Caco-2 (cell line): ENCODE measurements around the gene SLC12A7. TPM values are rescaled to one million over a fixed set of nuclear protein-coding genes. Genes with fewer than 3 reads are reported as not detected.

ENCODE experiments used
- BruUV-seq: library from RNA; stranded (reverse); fragments of 400-500 nt; replicated peaks from 2 replicates; lab custom pipeline; 2021; lab: Mats Ljungman, UMichigan
- CTCF ChIA-PET: fragments of 300-600 bp; sonication (Branson Sonifier 250); formaldehyde crosslinking; loops from one replicate; lab custom pipeline; 2022; ENCODE audit warnings: antibody characterized with exemption; lab: Charles Lee
- POLR2A ChIA-PET: fragments of 300-600 bp; sonication (Branson Sonifier 250); formaldehyde crosslinking; loops from one replicate; lab custom pipeline; 2022; ENCODE audit warnings: antibody characterized with exemption; lab: Charles Lee
- DNase-seq, 2 experiments: peaks; one replicate each; pipeline versions ENCODE4 v3.0.0 to v3.0.0-alpha.2; 2020 to 2022
- H3K27me3 ChIP-seq: replicated peaks from 2 replicates; pipeline ENCODE4 v1.6.0; 2011; ENCODE audit warnings: low read length; ENCODE audit not compliant: control insufficient read depth, insufficient read depth
- H3K36me3 ChIP-seq: 2 replicates; pipeline ENCODE4 v1.5.1; 2011; ENCODE audit warnings: low read length; ENCODE audit not compliant: control insufficient read depth, insufficient read depth
- H3K4me1 ChIP-seq: fragments of 250-450 bp; sonication (Bioruptor Pico); 2 replicates; pipeline ENCODE4 v1.5.1; 2020; ENCODE audit warnings: mild to moderate bottlenecking
- H3K4me3 ChIP-seq: 2 replicates; pipeline ENCODE4 v1.5.1; 2011; ENCODE audit warnings: low read depth, mild to moderate bottlenecking, control low read depth, low read length
- H3K9me3 ChIP-seq: fragments of 250-450 bp; sonication (Bioruptor Pico); 2 replicates; pipeline ENCODE4 v1.5.1; 2020; ENCODE audit warnings: mild to moderate bottlenecking, moderate library complexity
- H3K27ac Mint-ChIP-seq: one replicate; pipeline ENCODE4 v1.8.0; 2022; ENCODE audit warnings: mixed read lengths; ENCODE audit not compliant: unreplicated experiment
- H3K27me3 Mint-ChIP-seq: one replicate; pipeline ENCODE4 v1.8.0; 2022; ENCODE audit warnings: mixed read lengths; ENCODE audit not compliant: insufficient read depth, unreplicated experiment
- H3K36me3 Mint-ChIP-seq: one replicate; pipeline ENCODE4 v1.8.0; 2022; ENCODE audit warnings: mild to moderate bottlenecking, mixed read lengths; ENCODE audit not compliant: insufficient read depth, unreplicated experiment
- H3K4me1 Mint-ChIP-seq: one replicate; pipeline ENCODE4 v1.8.0; 2022; ENCODE audit warnings: low read depth, mixed read lengths; ENCODE audit not compliant: unreplicated experiment
- H3K4me3 Mint-ChIP-seq: one replicate; pipeline ENCODE4 v1.8.0; 2022; ENCODE audit warnings: mild to moderate bottlenecking, moderate library complexity, mixed read lengths; ENCODE audit not compliant: unreplicated experiment
- H3K9me3 Mint-ChIP-seq: one replicate; pipeline ENCODE4 v1.8.0; 2022; ENCODE audit warnings: mixed read lengths; ENCODE audit not compliant: unreplicated experiment
- CTCF ChIP-seq, 2 experiments: fragments of 200-600 bp in 1 of 2; IDR thresholded peaks; 1 replicate in 1 of 2; 2 replicates in 1 of 2; pipeline versions ENCODE4 v1.5.1 to v1.8.0; 2011 to 2022; ENCODE audit warnings: antibody characterized with exemption in 1 of 2, control low read depth in 1 of 2, inconsistent platforms in 1 of 2, low read depth in 1 of 2, low read length in 1 of 2, mild to moderate bottlenecking in 1 of 2, moderate library complexity in 1 of 2; ENCODE audit not compliant: insufficient read depth in 1 of 2, severe bottlenecking in 1 of 2, unreplicated experiment in 1 of 2
- intact Hi-C: fragments of 100-400 bp; cut with micrococcal nuclease; formaldehyde crosslinking; loops from one replicate; pipeline ENCODE4 v1.10.0; 2022; ENCODE audit not compliant: unreplicated experiment
- total RNA-seq: library from RNA; stranded (reverse); gene quantifications from 2 replicates; pipeline ENCODE4 v1.2.3, GENCODE V29; 2022

Gene SLC12A7
- total RNA-seq, 1 experiment from 2014 or later = 41.7 TPM

DNA sequence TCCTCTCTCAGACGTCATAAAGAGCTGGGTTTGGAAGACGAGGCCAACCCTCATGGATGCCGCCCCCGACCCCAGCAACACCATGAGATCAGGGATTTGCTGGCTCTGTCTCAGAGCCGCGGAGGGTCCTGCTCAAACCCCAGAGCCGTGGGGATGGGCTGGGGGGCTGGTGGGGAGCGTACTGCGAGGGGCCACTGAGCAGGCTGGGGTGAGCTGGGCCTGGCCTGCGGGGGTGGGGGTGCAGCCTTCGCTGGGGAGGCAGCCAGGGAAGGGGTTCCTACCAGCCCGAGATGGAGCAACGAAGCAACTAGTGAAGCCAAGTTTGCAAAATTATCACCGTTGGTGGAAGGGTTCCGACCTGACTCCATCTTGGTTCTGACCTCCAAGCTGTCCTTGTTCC lies 5.1 kb upstream of the SLC12A7 start:
- POLR2A ChIA-PET = no interaction called here
- intact Hi-C loops = no loop called here

GRCh38 chr5:1116109-1116740 lies 4.4 kb upstream of the SLC12A7 start:
- no peaks in the 10 kb centered on the region for H3K36me3 ChIP-seq
- Mint-ChIP-seq H3K27me3 (no peaks in the 10 kb centered on the region), H3K36me3 (no peaks in the 10 kb centered on the region), H3K9me3 (no peaks in the 10 kb centered on the region), H3K27ac (no peak overlapping the region), H3K4me3 (no peak overlapping the region), H3K4me1 (peaks cover 6% of the 10 kb centered on the region)
- no TSS peak for BruUV-seq
- DNase-seq = no peak
- intact Hi-C loops = no loop called here
- ChIA-PET POLR2A (interaction anchor here (1.0 kb wide), 1 partner anchor 9 kb away, joined by 4 read pairs; no protein-coding TSS in a partner anchor), CTCF (no interaction called here)
- TF ChIP-seq CTCF (IDR thresholded peaks at IDR 0.05; ENCODE audit: insufficient read depth in 1 of 2, low read depth in 1 of 2, low read length in 1 of 2, severe bottlenecking in 1 of 2, unreplicated experiment in 1 of 2) = no peak
- no peaks in the 10 kb centered on the region for H3K9me3 ChIP-seq
- no peaks in the 10 kb centered on the region for H3K4me1 ChIP-seq
- no peak overlapping the region for H3K4me3 ChIP-seq
- H3K27me3 ChIP-seq = no peaks in the 10 kb centered on the region

More for the DNA sequence above, 5.1 kb upstream of the SLC12A7 start:
- Mint-ChIP-seq H3K4me3 (no peak overlapping the region), H3K27me3 (no peaks in the 10 kb centered on the region), H3K27ac (no peak overlapping the region), H3K36me3 (no peaks in the 10 kb centered on the region), H3K4me1 (peaks cover 6% of the 10 kb centered on the region), H3K9me3 (no peaks in the 10 kb centered on the region)
- H3K36me3 ChIP-seq = no peaks in the 10 kb centered on the region
- no peaks in the 10 kb centered on the region for H3K9me3 ChIP-seq
- DNase-seq = no peak
- CTCF ChIA-PET = no interaction called here
- BruUV-seq = no TSS peak
- H3K4me1 ChIP-seq = no peaks in the 10 kb centered on the region
- TF ChIP-seq CTCF (IDR thresholded peaks at IDR 0.05; ENCODE audit: insufficient read depth in 1 of 2, low read depth in 1 of 2, low read length in 1 of 2, severe bottlenecking in 1 of 2, unreplicated experiment in 1 of 2) = no peak
- H3K4me3 ChIP-seq = no peak overlapping the region
- H3K27me3 ChIP-seq = no peaks in the 10 kb centered on the region

DNA sequence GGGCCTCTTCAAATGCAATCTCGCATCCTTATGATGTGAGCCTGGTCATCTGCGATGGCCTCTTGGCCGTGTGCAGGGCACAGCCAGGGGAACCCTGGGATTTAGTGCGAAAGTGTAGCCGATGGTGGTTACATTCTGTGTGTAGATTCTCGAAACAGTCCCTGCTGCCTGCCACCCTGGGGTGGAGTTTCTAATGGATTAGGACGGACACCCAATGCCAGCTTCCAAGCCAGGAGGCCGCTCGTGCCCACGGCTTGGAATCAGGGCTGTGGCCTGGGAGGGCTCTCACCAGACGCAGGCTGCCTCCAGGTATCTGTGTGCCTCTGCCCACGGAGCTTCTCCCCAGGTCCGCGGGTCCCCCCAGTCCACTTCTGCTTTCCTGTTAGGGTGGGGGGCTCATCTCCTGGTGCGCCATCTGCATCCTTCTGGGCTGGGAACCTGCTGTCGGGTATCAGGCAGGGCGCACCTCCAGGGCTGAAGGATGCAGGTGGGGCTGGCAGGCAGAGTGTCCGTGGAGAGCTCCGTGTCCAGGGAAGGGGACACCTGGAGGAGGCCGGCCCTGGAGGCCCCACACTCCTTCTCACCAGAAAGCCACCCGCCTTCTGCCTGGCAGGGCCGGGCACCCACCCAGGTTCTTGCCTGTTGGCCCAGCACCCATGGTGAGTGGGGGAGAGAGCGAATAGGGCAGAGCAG lies 3.4 kb upstream of the SLC12A7 start:
- Mint-ChIP-seq H3K27ac (no peak overlapping the region), H3K27me3 (no peaks in the 10 kb centered on the region), H3K36me3 (no peaks in the 10 kb centered on the region), H3K9me3 (no peaks in the 10 kb centered on the region), H3K4me3 (no peak overlapping the region), H3K4me1 (peaks cover 6% of the 10 kb centered on the region)
- Histone ChIP-seq H3K4me1 (peaks cover 7% of the 10 kb centered on the region), H3K36me3 (no peaks in the 10 kb centered on the region), H3K27me3 (no peaks in the 10 kb centered on the region), H3K4me3 (no peak overlapping the region), H3K9me3 (no peaks in the 10 kb centered on the region)
- TF ChIP-seq CTCF (IDR thresholded peaks at IDR 0.05; ENCODE audit: insufficient read depth in 1 of 2, low read depth in 1 of 2, low read length in 1 of 2, severe bottlenecking in 1 of 2, unreplicated experiment in 1 of 2) = no peak
- intact Hi-C loops = no loop called here
- no peak for DNase-seq
- ChIA-PET POLR2A (no interaction called here), CTCF (no interaction called here)
- BruUV-seq = no TSS peak
